ENCODE data around the gene PACSIN2. TPM values are rescaled to one million over a fixed set of nuclear protein-coding genes. Genes with fewer than 3 reads are reported as not detected.

PACSIN2 gene
- total and polyA plus RNA-seq, 2 of the 13 experiments (the other 11 are each of a cell fraction or from before 2014, with no cell fraction given), result 54.1 to 68.8 TPM

- no peak for TF ChIP-seq LCORL (IDR thresholded peaks at IDR 0.05)
- peak; percentile 74; the same call in 1 of the 2 replicates for TF ChIP-seq LCORL (CRISPR knock-in tag; IDR thresholded peaks at IDR 0.05)
- no peak for TF ChIP-seq ATRX (CRISPR knock-in tag; IDR thresholded peaks at IDR 0.05; ENCODE audit: borderline replicate concordance)
- no peak for TF ChIP-seq ZHX1 (CRISPR knock-in tag; IDR thresholded peaks at IDR 0.05; ENCODE audit: low read depth)
- no peak for TF ChIP-seq EHMT2 (IDR thresholded peaks at IDR 0.05; ENCODE audit: borderline replicate concordance, low read depth, low read length)
- no peak for TF ChIP-seq ZNF451 (CRISPR knock-in tag; IDR thresholded peaks at IDR 0.05)
- no peak for TF ChIP-seq ELF4 (CRISPR knock-in tag; IDR thresholded peaks at IDR 0.05; ENCODE audit: borderline replicate concordance)
- TF ChIP-seq ZMYM3 (CRISPR knock-in tag; IDR thresholded peaks at IDR 0.05), result no peak
- TF ChIP-seq MTERF4 (CRISPR knock-in tag; IDR thresholded peaks at IDR 0.05), result no peak
- TF ChIP-seq SAP130 (CRISPR knock-in tag; IDR thresholded peaks at IDR 0.05; ENCODE audit: low read depth), result peak; percentile 88
- no peak for TF ChIP-seq KIAA2018 (CRISPR knock-in tag; IDR thresholded peaks at IDR 0.05; ENCODE audit: borderline replicate concordance)
- TF ChIP-seq MYNN (CRISPR knock-in tag; IDR thresholded peaks at IDR 0.05; ENCODE audit: low read depth), result no peak
- TF ChIP-seq ASH2L (IDR thresholded peaks at IDR 0.05; ENCODE audit: insufficient read length, low read depth, low read length), result no peak
- TF ChIP-seq MEIS2 (CRISPR knock-in tag; IDR thresholded peaks at IDR 0.05), result no peak
- no peak for TF ChIP-seq ZNF180 (CRISPR knock-in tag; IDR thresholded peaks at IDR 0.05; ENCODE audit: borderline replicate concordance, low read depth)
- no peak for TF ChIP-seq PAX8 (CRISPR knock-in tag; IDR thresholded peaks at IDR 0.05; ENCODE audit: borderline replicate concordance)
- peak; percentile 41 for TF ChIP-seq ZEB1 (IDR thresholded peaks at IDR 0.05; ENCODE audit: insufficient replicate concordance, low read depth)
- TF ChIP-seq ZNF652 (CRISPR knock-in tag; IDR thresholded peaks at IDR 0.05; ENCODE audit: borderline replicate concordance, low read depth), result no peak
Measured at GRCh38 chr22:42939941-42940653, 74.9 kb downstream of the PACSIN2 start (continued).
